SJSA1 (cell line): Measurements from ENCODE around the gene BTRC. TPM values are rescaled to one million over a fixed set of nuclear protein-coding genes. Genes with fewer than 3 reads are reported as not detected.
A peak's percentile ranks its signal among the peaks of the same experiment; 100 is the strongest.
"Not testable (repeated sequence)": the region's sequence is repeated elsewhere in the genome, so short reads cannot be mapped to it uniquely, and the experiment has no call there.

Experiments
- DNase-seq, 2 experiments: peaks; one replicate each; pipeline ENCODE4 v3.0.0-alpha.2; 2015 to 2020; ENCODE audit warnings: low spot score in 2 of 2, low read depth in 1 of 2
- H3K27ac ChIP-seq: fragments of 250-450 bp; sonication (Bioruptor Pico); 2 replicates; pipeline ENCODE4 v1.5.1; 2020; ENCODE audit warnings: mild to moderate bottlenecking, moderate library complexity
- H3K27me3 ChIP-seq: fragments of 250-450 bp; sonication (Bioruptor Pico); replicated peaks from 2 replicates; pipeline ENCODE4 v1.5.1; 2020; ENCODE audit warnings: mild to moderate bottlenecking, moderate library complexity
- H3K36me3 ChIP-seq: fragments of 250-450 bp; sonication (Bioruptor Pico); 2 replicates; pipeline ENCODE4 v1.5.1; 2020; ENCODE audit warnings: mild to moderate bottlenecking
- H3K4me1 ChIP-seq: fragments of 250-450 bp; sonication (Bioruptor Pico); replicated peaks from 2 replicates; pipeline ENCODE4 v1.6.1; 2021; ENCODE audit warnings: mild to moderate bottlenecking
- H3K4me3 ChIP-seq: fragments of 250-450 bp; sonication (Bioruptor Pico); 2 replicates; pipeline ENCODE4 v1.5.1; 2020; ENCODE audit warnings: mild to moderate bottlenecking
- H3K9me3 ChIP-seq: fragments of 250-450 bp; sonication (Bioruptor Pico); replicated peaks from 2 replicates; pipeline ENCODE4 v1.5.1; 2020; ENCODE audit warnings: mild to moderate bottlenecking
- total RNA-seq: library from RNA; depleted of rRNA; stranded (reverse); fragments of >200 nt; shearing (Covaris generic); gene quantifications from 2 replicates; pipeline ENCODE4 v1.2.3, GENCODE V29; 2014

BTRC gene
- total RNA-seq, 1 experiment from 2014 or later: 11.7 TPM

- Histone ChIP-seq H3K4me3 (no peak overlapping the region), H3K9me3 (no peaks in the 10 kb centered on the region), H3K36me3 (peaks cover 4% of the 10 kb centered on the region; the same call in 1 of the 2 replicates), H3K27me3 (peaks cover 2% of the 10 kb centered on the region; the same call in 1 of the 2 replicates), H3K4me1 (no peaks in the 10 kb centered on the region), H3K27ac (no peak overlapping the region)
- DNase-seq: no peak
Measured at GRCh38 chr10:101414034-101414433, 60.1 kb downstream of the BTRC start.

- Histone ChIP-seq H3K27ac (no peak overlapping the region), H3K4me3 (no peak overlapping the region), H3K9me3 (no peaks in the 10 kb centered on the region), H3K27me3 (peaks cover 2% of the 10 kb centered on the region; the same call in 1 of the 2 replicates), H3K36me3 (no peaks in the 10 kb centered on the region), H3K4me1 (no peaks in the 10 kb centered on the region)
- no peak for DNase-seq
Measured at GRCh38 chr10:101415884-101416283, 61.9 kb downstream of the BTRC start.

GRCh38 chr10:101421967-101422366 is 68.0 kb downstream of the BTRC start:
- not testable (repeated sequence) for H3K27me3 ChIP-seq, H3K36me3 ChIP-seq, H3K27ac ChIP-seq, H3K4me3 ChIP-seq, H3K9me3 ChIP-seq, DNase-seq, H3K4me1 ChIP-seq

- Histone ChIP-seq H3K27me3 (no peaks in the 10 kb centered on the region), H3K27ac (no peak overlapping the region), H3K36me3 (no peaks in the 10 kb centered on the region), H3K4me3 (no peak overlapping the region), H3K9me3 (no peaks in the 10 kb centered on the region), H3K4me1 (no peaks in the 10 kb centered on the region)
- DNase-seq: no peak
Measured at GRCh38 chr10:101425535-101425934, 71.6 kb downstream of the BTRC start.

GRCh38 chr10:101428036-101428435 is 74.1 kb downstream of the BTRC start:
- Histone ChIP-seq H3K27me3 (no peaks in the 10 kb centered on the region), H3K36me3 (no peaks in the 10 kb centered on the region), H3K4me3 (no peak overlapping the region), H3K9me3 (no peaks in the 10 kb centered on the region), H3K27ac (no peak overlapping the region), H3K4me1 (no peaks in the 10 kb centered on the region)
- no peak for DNase-seq

GRCh38 chr10:101429423-101429822 is 75.5 kb downstream of the BTRC start:
- Histone ChIP-seq H3K9me3 (no peaks in the 10 kb centered on the region), H3K4me3 (no peak overlapping the region), H3K27me3 (no peaks in the 10 kb centered on the region), H3K4me1 (no peaks in the 10 kb centered on the region), H3K27ac (no peak overlapping the region), H3K36me3 (no peaks in the 10 kb centered on the region)
- no peak for DNase-seq

GRCh38 chr10:101436302-101436701 is 82.3 kb downstream of the BTRC start:
- Histone ChIP-seq H3K27me3 (no peaks in the 10 kb centered on the region), H3K4me1 (no peaks in the 10 kb centered on the region), H3K27ac (no peak overlapping the region), H3K36me3 (no peaks in the 10 kb centered on the region), H3K9me3 (no peaks in the 10 kb centered on the region), H3K4me3 (no peak overlapping the region)
- DNase-seq: no peak

GRCh38 chr10:101438881-101439391 is 85.0 kb downstream of the BTRC start:
- Histone ChIP-seq H3K4me1 (no peaks in the 10 kb centered on the region), H3K27me3 (no peaks in the 10 kb centered on the region), H3K4me3 (no peak overlapping the region), H3K36me3 (no peaks in the 10 kb centered on the region), H3K27ac (no peak overlapping the region), H3K9me3 (no peaks in the 10 kb centered on the region)
- no peak for DNase-seq

- Histone ChIP-seq H3K4me3 (no peak overlapping the region), H3K9me3 (no peaks in the 10 kb centered on the region), H3K4me1 (no peaks in the 10 kb centered on the region), H3K27ac (no peak overlapping the region), H3K27me3 (no peaks in the 10 kb centered on the region), H3K36me3 (no peaks in the 10 kb centered on the region)
- peak in 1 of 2 experiments; percentile 50 for DNase-seq
Measured at GRCh38 chr10:101441541-101442455, 87.8 kb downstream of the BTRC start.

- Histone ChIP-seq H3K36me3 (no peaks in the 10 kb centered on the region), H3K4me1 (no peaks in the 10 kb centered on the region), H3K27me3 (no peaks in the 10 kb centered on the region), H3K4me3 (no peak overlapping the region), H3K9me3 (no peaks in the 10 kb centered on the region), H3K27ac (no peak overlapping the region)
- no peak for DNase-seq
Measured at GRCh38 chr10:101442456-101442800, 88.5 kb downstream of the BTRC start.

GRCh38 chr10:101444058-101444898 is 90.3 kb downstream of the BTRC start:
- H3K4me3 ChIP-seq: no peak overlapping the region
- H3K27ac ChIP-seq: no peak overlapping the region
- DNase-seq: no peak
- no peaks in the 10 kb centered on the region for H3K36me3 ChIP-seq
- H3K4me1 ChIP-seq: no peaks in the 10 kb centered on the region
- no peaks in the 10 kb centered on the region for H3K27me3 ChIP-seq
- H3K9me3 ChIP-seq: no peaks in the 10 kb centered on the region

GRCh38 chr10:101446071-101446470 is 92.1 kb downstream of the BTRC start:
- Histone ChIP-seq H3K4me1 (no peaks in the 10 kb centered on the region), H3K9me3 (no peaks in the 10 kb centered on the region), H3K4me3 (no peak overlapping the region), H3K27me3 (0 out of 2 replicates have a peak, but pooled peaks cover 2% of the 10 kb centered on the region), H3K36me3 (no peaks in the 10 kb centered on the region), H3K27ac (no peak overlapping the region)
- no peak for DNase-seq

GRCh38 chr10:101446947-101447346 is 93.0 kb downstream of the BTRC start:
- DNase-seq: no peak
- Histone ChIP-seq H3K4me3 (no peak overlapping the region), H3K9me3 (no peaks in the 10 kb centered on the region)

GRCh38 chr10:101447477-101447876 is 93.5 kb downstream of the BTRC start:
- Histone ChIP-seq H3K4me3 (no peak overlapping the region), H3K4me1 (no peaks in the 10 kb centered on the region), H3K36me3 (no peaks in the 10 kb centered on the region), H3K27ac (no peak overlapping the region), H3K27me3 (0 out of 2 replicates have a peak, but pooled peaks cover 2% of the 10 kb centered on the region), H3K9me3 (no peaks in the 10 kb centered on the region)
- DNase-seq: no peak

More at GRCh38 chr10:101446947-101447346, 93.0 kb downstream of the BTRC start:
- Histone ChIP-seq H3K27ac (no peak overlapping the region), H3K36me3 (no peaks in the 10 kb centered on the region), H3K27me3 (0 out of 2 replicates have a peak, but pooled peaks cover 2% of the 10 kb centered on the region), H3K4me1 (no peaks in the 10 kb centered on the region)
